Cardiac fibroblast (primary cell): Measurements from ENCODE around the gene NRCAM.
"Not testable (repeated sequence)": the region's sequence is repeated elsewhere in the genome, so short reads cannot be mapped to it uniquely, and the experiment has no call there.

Experiments used
- DNase-seq, 2 donors: peaks; one replicate each; pipeline versions ENCODE4 v3.0.0 to v3.0.0-alpha.2; 2010; ENCODE audit warnings: low read depth in 2 of 2
- H3K4me3 ChIP-seq, 2 donors: replicated peaks in 1 of 2; 1 replicate in 1 of 2; 2 replicates in 1 of 2; pipeline ENCODE4 v1.5.1; 2011; ENCODE audit warnings: low read depth in 2 of 2, low read length in 2 of 2, mild to moderate bottlenecking in 2 of 2, moderate library complexity in 1 of 2
- TF ChIP-seq, protein P1 (sequence below): IDR thresholded peaks from one replicate; pipeline ENCODE4 v1.5.1; 2011; ENCODE audit warnings: low read depth, mild to moderate bottlenecking, low read length, inconsistent platforms

NRCAM gene

DNA sequence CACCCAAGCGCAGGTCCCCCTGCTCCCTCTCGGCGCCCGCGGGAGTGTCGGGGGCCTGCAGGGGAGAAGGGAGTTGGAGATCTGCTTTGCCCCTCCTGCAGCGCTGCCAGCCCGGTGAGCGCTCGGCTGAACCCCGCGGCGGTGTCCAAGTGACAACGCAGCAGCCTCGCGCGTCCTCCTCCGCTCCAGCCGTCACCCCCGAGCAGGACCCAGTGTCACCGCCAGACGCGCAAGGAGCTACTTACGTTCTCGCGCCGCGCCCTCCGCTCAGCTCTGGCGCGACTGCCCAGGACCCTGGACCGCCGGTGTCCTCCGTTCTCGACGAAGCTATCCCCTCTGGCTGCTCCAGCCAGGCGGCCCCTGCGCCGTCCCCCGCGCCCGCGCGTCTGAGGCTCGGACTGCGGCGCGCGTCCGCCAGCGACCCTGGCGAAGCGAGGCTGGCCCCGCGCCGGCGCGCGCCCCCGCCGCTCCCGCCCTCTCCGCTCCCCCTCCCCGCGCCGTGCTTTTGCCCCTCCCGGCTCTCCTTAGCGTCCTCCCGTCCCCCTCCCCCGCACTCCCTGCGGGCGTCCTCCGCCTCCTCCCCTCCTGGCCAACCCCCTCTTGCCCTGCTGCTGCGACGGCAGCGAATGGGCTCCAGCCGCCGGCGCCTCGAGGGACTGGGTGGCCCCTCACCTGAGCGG, at the start of gene NRCAM:
TSS of gene NRCAM (minus strand) at position 439 of the 680 bp plus-strand sequence. CDS start 216,372 bp downstream, outside the sequence.
- TF ChIP-seq, protein P1, sequence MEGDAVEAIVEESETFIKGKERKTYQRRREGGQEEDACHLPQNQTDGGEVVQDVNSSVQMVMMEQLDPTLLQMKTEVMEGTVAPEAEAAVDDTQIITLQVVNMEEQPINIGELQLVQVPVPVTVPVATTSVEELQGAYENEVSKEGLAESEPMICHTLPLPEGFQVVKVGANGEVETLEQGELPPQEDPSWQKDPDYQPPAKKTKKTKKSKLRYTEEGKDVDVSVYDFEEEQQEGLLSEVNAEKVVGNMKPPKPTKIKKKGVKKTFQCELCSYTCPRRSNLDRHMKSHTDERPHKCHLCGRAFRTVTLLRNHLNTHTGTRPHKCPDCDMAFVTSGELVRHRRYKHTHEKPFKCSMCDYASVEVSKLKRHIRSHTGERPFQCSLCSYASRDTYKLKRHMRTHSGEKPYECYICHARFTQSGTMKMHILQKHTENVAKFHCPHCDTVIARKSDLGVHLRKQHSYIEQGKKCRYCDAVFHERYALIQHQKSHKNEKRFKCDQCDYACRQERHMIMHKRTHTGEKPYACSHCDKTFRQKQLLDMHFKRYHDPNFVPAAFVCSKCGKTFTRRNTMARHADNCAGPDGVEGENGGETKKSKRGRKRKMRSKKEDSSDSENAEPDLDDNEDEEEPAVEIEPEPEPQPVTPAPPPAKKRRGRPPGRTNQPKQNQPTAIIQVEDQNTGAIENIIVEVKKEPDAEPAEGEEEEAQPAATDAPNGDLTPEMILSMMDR, result no peak
- DNase-seq, result peak; percentile 70 to 85
- peak within 1 kb of the TSS; percentile 77 to 90 for H3K4me3 ChIP-seq

DNA sequence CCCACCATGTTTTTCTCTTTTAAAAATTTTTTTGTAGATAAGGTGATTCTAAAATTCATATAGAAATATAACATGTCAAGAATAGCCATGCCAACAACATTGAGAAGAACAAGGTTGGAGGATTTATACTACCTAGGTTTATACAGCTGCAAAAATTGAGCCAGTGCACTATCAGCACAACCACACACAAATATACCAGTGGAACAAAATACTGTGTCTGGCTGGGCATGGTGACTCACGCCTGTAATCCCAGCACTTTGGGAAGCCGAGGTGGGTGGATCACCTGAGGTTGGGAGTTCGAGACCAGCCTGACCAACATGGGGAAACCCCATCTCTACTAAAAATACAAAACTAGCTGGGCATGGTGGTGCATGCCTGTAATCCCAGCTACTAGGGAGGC, 48.3 kb upstream of the NRCAM start:
- not testable (repeated sequence) for H3K4me3 ChIP-seq, DNase-seq

DNA sequence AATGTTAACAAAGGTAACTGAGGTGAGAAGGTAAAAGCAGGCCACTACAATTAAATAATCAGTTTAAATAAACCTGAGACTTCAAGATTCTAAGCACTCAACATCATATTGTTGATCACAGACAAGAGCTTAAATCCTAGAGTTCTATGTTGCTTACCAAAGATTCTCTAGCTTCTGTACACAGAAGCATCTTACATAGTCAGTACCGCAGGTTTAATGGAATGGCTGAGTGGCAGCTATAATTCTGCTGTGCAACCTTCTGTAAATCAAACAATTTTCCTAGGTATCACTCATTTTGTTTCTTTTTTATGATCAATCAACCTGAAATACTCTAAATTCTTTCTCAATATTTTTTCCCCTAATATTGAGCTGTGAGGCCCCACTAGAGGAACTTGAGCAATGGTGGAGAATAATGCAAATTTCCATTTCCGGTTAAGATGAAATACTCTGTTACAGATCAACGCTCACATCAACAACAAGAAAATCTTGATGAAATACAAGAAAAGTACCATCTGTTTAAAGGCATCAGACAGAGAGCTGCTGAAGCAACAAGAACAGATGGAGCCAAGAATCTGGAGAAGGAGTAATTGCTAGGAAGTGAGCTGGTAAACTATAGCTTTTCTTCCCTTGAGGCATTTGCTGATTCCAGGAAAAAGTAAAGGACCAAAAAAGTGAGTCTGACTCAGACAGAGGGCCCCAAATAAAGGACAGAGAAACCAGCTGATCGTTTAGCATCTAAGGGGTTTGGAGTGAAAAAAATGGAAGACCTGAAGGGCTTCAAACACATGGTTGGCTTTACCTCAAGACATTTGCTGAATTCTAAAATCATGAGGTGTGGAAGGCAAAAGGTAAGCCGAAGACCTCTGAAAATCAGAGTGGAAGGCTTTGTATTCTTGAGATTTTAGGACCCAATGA, 47.1 kb upstream of the NRCAM start:
- no peak overlapping the region for H3K4me3 ChIP-seq
- DNase-seq, result peak; percentile 70 to 86
- TF ChIP-seq, protein P1, result no peak

DNA sequence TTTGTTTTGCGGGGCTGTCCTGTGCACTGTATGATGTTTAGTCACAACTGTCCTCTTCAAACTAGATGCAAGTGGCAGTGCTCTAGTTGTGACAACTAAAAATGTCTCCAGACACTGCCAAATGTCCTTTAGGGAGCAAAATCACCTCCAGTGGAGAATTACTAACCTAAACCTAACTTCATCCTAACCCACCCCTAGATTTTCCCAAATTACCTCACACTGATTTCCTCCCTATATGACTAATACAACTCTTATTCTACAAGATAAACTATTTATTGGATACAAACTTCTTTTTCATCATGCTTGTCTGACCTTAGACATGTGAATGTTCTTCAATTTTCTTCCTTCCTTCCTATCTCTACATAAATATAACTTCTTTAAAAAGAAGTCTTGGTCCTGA, 43.3 kb upstream of the NRCAM start:
- DNase-seq, result peak in 1 of 2 donors; percentile 46
- TF ChIP-seq, protein P1, result no peak
- no peak overlapping the region for H3K4me3 ChIP-seq

DNA sequence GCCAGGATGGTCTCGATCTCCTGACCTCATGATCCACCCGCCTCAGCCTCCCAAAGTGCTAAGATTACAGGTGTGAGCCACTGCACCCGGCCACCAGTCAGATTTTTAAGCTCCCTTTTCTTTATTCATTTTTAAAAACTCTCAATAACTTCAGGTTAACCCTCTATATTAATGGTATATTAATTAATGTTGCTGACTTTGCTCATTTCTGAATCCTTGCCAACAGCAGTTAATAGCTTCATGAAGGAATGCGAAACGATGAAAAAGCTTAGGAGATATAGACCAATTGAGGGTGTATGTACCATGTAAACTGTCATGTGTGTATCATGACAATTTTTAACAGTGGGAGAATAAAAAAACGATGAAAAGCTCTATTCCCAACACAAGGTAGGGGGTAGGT, 42.2 kb upstream of the NRCAM start:
- no peak for DNase-seq
- TF ChIP-seq, protein P1, result no peak
- H3K4me3 ChIP-seq, result no peak overlapping the region

DNA sequence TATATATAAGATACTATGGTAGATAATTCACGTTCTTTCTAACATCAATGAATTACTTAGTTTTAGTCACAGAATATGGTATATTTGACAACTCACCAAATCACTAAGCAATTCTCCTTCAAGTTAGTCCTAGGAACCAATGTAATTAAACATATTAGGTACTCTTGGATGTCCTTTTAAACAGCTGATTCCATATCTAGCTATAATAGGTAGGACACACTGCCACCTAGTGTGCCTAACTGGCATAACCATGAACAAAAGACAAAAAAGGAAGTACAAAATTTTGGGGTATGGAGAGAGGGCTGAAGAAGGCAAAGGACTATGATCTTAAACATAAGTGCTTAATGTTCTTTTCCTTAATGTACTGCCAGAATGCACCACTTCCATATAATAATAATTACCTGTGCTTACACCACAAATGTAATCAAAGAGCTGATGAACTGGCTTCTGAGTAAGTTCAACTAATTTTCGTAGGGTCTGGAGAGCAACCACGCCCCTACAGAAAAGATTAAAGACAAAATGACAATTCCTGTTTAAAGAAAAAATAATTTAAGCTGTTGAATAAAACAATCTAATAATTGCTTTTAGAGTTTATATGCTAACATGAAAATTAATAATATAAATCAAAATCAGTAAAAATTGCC, 41.0 kb upstream of the NRCAM start:
- peak; percentile 69 to 73 for DNase-seq
- TF ChIP-seq, protein P1, result peak; percentile 77

DNA sequence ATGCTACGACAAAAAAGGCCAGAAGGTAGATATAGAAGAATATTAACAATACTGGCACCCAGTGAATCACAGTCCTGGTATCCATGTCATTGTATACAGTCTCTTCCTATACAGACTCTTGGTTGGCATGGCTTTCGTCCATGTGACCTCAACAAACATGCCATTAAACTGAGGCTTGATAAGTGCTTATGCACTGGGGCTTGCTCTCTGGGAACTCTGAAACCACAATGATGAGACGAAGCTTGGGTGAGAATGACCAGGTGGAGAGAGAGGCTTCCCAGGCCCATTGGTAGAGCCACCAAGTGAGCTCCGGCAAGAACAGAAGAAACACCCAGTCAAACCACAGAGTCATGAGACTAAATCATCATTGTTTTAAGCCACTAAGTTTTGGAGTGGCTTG, 36.5 kb upstream of the NRCAM start:
- no peak overlapping the region for H3K4me3 ChIP-seq
- TF ChIP-seq, protein P1, result no peak
- peak in 1 of 2 donors; percentile 62 for DNase-seq

More for the DNA sequence above, 41.0 kb upstream of the NRCAM start:
- H3K4me3 ChIP-seq, result no peak overlapping the region
